K562 (cell line): ENCODE data around the gene SPATA13. TPM values are rescaled to one million over a fixed set of nuclear protein-coding genes. Genes with fewer than 3 reads are reported as not detected.

Source experiments
- ATAC-seq: fragments of 200-7000 bp; cut with Tn5 transposase; 3 replicates; pipeline ENCODE4 v1.9.1; 2020; ENCODE audit warnings: moderate library complexity
- BruUV-seq: library from RNA; stranded (reverse); fragments of 400-500 nt; replicated peaks from 2 replicates; lab custom pipeline; 2021; lab: Mats Ljungman, UMichigan
- CTCF ChIA-PET: fragments of 300-600 bp; formaldehyde crosslinking; extraction: SDS; loops from one replicate; lab custom pipeline; 2021; ENCODE audit warnings: low intra/inter-chr PET ratio; lab: Yijun Ruan, JAX
- POLR2A ChIA-PET: fragments of 300-600, 350-650 bp; sonication (Branson Sonifier 250); formaldehyde crosslinking; extraction: SDS; loops from one replicate; lab custom pipeline; 2021; ENCODE audit warnings: antibody characterized with exemption, inconsistent platforms; lab: Yijun Ruan, JAX
- DNase-seq, 4 experiments: peaks; one replicate each; pipeline versions ENCODE4 v3.0.0 to v3.0.0-alpha.2; 2011 to 2018; ENCODE audit warnings: low spot score in 3 of 4, mixed read lengths in 3 of 4; ENCODE audit errors: extremely low read depth in 1 of 4
- FAIRE-seq: peaks from 2 replicates; lab custom pipeline; 2011; peaks lifted over from hg19 to GRCh38; lab: Jason Lieb, UNC
- H2AFZ ChIP-seq: 2 replicates; pipeline ENCODE4 v1.6.0; 2011; ENCODE audit warnings: low read depth, low read length, control low read depth, inconsistent platforms
- H3K27ac ChIP-seq: fragments of 200-600 bp; 3 replicates; pipeline ENCODE4 v1.8.0; 2011; ENCODE audit warnings: low read depth, mild to moderate bottlenecking, control low read depth, inconsistent platforms, low read length, moderate library complexity, mixed read lengths; ENCODE audit errors: extremely low read depth
- H3K27me3 ChIP-seq, 2 experiments: fragments of 300-600 bp in 1 of 2; 2 replicates in 1 of 2; 3 replicates in 1 of 2; pipeline versions ENCODE4 v1.6.0 to v1.8.0; 2011; ENCODE audit warnings: inconsistent platforms in 2 of 2, low read length in 2 of 2, mild to moderate bottlenecking in 1 of 2, mixed read lengths in 1 of 2, moderate library complexity in 1 of 2; ENCODE audit not compliant: control insufficient read depth in 2 of 2, insufficient read depth in 2 of 2
- H3K36me3 ChIP-seq: fragments of 300-600 bp; 3 replicates; pipeline ENCODE4 v1.8.0; 2011; ENCODE audit warnings: mild to moderate bottlenecking, low read length, inconsistent platforms; ENCODE audit not compliant: control insufficient read depth, insufficient read depth
- H3K4me1 ChIP-seq, 2 experiments: fragments of 200-600 bp in 1 of 2; replicated peaks in 1 of 2; 2 replicates in 1 of 2; 3 replicates in 1 of 2; pipeline versions ENCODE4 v1.5.1 to v1.8.0; 2011; ENCODE audit warnings: inconsistent platforms in 2 of 2, low read length in 2 of 2, mild to moderate bottlenecking in 1 of 2, mixed read lengths in 1 of 2, moderate library complexity in 1 of 2; ENCODE audit not compliant: control insufficient read depth in 2 of 2, insufficient read depth in 2 of 2
- H3K4me2 ChIP-seq: 2 replicates; pipeline ENCODE4 v1.6.1; 2011; ENCODE audit warnings: low read length, control low read depth, inconsistent platforms, mixed read lengths; ENCODE audit not compliant: insufficient read depth
- H3K4me3 ChIP-seq: fragments of 200-600 bp; sonication (generic), shearing (Covaris generic); 2 replicates; pipeline ENCODE4 v1.5.1; 2016; ENCODE audit warnings: control low read depth, inconsistent platforms
- H3K79me2 ChIP-seq: fragments of 200-600 bp; 3 replicates; pipeline ENCODE4 v1.8.0; 2011; ENCODE audit warnings: low read length, inconsistent platforms; ENCODE audit not compliant: control insufficient read depth, insufficient read depth
- H3K9ac ChIP-seq, 2 experiments: 2 replicates each; pipeline versions ENCODE4 v1.6.0 to v1.6.1; 2011; ENCODE audit warnings: low read depth in 2 of 2, low read length in 2 of 2, control low read depth in 1 of 2, inconsistent platforms in 1 of 2, mild to moderate bottlenecking in 1 of 2, mixed read lengths in 1 of 2; ENCODE audit not compliant: insufficient read depth in 1 of 2
- H3K9me1 ChIP-seq: one replicate; pipeline ENCODE4 v1.6.0; 2011; ENCODE audit warnings: inconsistent platforms, mild to moderate bottlenecking, low read length, moderate library complexity; ENCODE audit not compliant: control insufficient read depth, insufficient read depth
- H3K9me3 ChIP-seq: replicated peaks from 2 replicates; pipeline ENCODE4 v1.5.1; 2011; ENCODE audit warnings: low read depth, low read length, inconsistent platforms; ENCODE audit not compliant: control insufficient read depth, insufficient read depth
- H4K20me1 ChIP-seq: replicated peaks from 2 replicates; pipeline ENCODE4 v1.6.1; 2011; ENCODE audit warnings: low read length, inconsistent platforms, mixed read lengths; ENCODE audit not compliant: control insufficient read depth, insufficient read depth
- CREB1 ChIP-seq, 2 experiments: sonication (generic) in 1 of 2; formaldehyde crosslinking in 1 of 2; IDR thresholded peaks; 2 replicates each; pipeline versions ENCODE4 v1.6.1 to v1.8.0; 2012 to 2022; ENCODE audit warnings: inconsistent platforms in 1 of 2, mild to moderate bottlenecking in 1 of 2, missing genetic modification reagents in 1 of 2, moderate library complexity in 1 of 2
- CREBBP ChIP-seq: IDR thresholded peaks from one replicate; pipeline ENCODE4 v1.6.1; 2012; ENCODE audit warnings: low read depth, mild to moderate bottlenecking, control low read depth, inconsistent platforms, low read length
- ESRRB ChIP-seq: fragments of 250-450 bp; sonication (Bioruptor Pico); IDR thresholded peaks from 2 replicates; pipeline ENCODE4 v1.5.0; 2020; ENCODE audit warnings: mild to moderate bottlenecking, moderate library complexity, borderline replicate concordance
- KDM1A ChIP-seq, 2 experiments: fragments of 450-650 bp; IDR thresholded peaks; 2 replicates each; pipeline ENCODE4 v1.6.1; 2016; ENCODE audit warnings: mild to moderate bottlenecking in 2 of 2
- NFIC ChIP-seq: fragments of 450-650 bp; IDR thresholded peaks from 2 replicates; pipeline ENCODE4 v1.6.1; 2017; ENCODE audit warnings: mild to moderate bottlenecking, inconsistent platforms
- TRIM28 ChIP-seq: fragments of 450-650 bp; IDR thresholded peaks from 2 replicates; pipeline ENCODE4 v1.6.1; 2017
- ZNF583 ChIP-seq: fragments of 250-450 bp; sonication (Bioruptor Pico); IDR thresholded peaks from 2 replicates; pipeline ENCODE4 v1.4.0; 2020
- ZNF780A ChIP-seq: fragments of 250-450 bp; sonication (Bioruptor Pico); IDR thresholded peaks from 2 replicates; pipeline ENCODE4 v1.5.0; 2021; ENCODE audit warnings: mild to moderate bottlenecking
- WGBS: fragments of 100-300 bp; shearing (Covaris generic); methylation state at CpG from one replicate; pipeline ENCODE4 v1.1.6; 2016; ENCODE audit warnings: low coverage, mixed read lengths; ENCODE audit not compliant: insufficient coverage; ENCODE audit errors: missing lambda C conversion rate; 5-methylcytosine and 5-hydroxymethylcytosine counted together
- in situ Hi-C: fragments of 300-500 bp; cut with MboI; formaldehyde crosslinking; loops from 4 replicates; pipeline ENCODE4 v1.15.0; 2018; ENCODE audit warnings: inconsistent platforms, mixed read lengths
- intact Hi-C: fragments of 100-400 bp; cut with micrococcal nuclease; formaldehyde crosslinking; loops from 2 replicates; pipeline ENCODE4 v1.14.2; 2022
- polyA plus RNA-seq, 8 experiments: library from polyadenylated mRNA; depleted of rRNA in 4 of 8; stranded (reverse) in 5 of 8; unstranded in 3 of 8; fragments of >200 nt; fragmentation: Nextera tagmentation in 2 of 8; fragmentation: Illumina TruSeq in 1 of 8; extraction: Ambion mirVana in 2 of 8; extraction: Trizol in 1 of 8; gene quantifications; 2 replicates each; pipeline versions ENCODE4 v1.2.1 to v1.2.3, GENCODE V29; 2011 to 2014; ENCODE audit warnings: inconsistent platforms in 1 of 8, missing spikeins in 1 of 8
- total RNA-seq, 7 experiments: library from RNA; depleted of rRNA in 6 of 7; stranded (reverse); fragments of >200 nt in 6 of 7; fragmentation: Illumina TruSeq in 2 of 7; extraction: Trizol in 2 of 7; gene quantifications; 2 replicates each; pipeline versions ENCODE4 v1.2.1 to v1.2.3, GENCODE V29; 2011 to 2021; ENCODE audit warnings: low replicate concordance in 1 of 7

Gene SPATA13
- total and polyA plus RNA-seq, 9 of the 15 experiments (the other 6 are each of a cell fraction or from before 2014, with no cell fraction given): 0.08 to 0.99 (median 0.21) TPM; not detected in 2

DNA sequence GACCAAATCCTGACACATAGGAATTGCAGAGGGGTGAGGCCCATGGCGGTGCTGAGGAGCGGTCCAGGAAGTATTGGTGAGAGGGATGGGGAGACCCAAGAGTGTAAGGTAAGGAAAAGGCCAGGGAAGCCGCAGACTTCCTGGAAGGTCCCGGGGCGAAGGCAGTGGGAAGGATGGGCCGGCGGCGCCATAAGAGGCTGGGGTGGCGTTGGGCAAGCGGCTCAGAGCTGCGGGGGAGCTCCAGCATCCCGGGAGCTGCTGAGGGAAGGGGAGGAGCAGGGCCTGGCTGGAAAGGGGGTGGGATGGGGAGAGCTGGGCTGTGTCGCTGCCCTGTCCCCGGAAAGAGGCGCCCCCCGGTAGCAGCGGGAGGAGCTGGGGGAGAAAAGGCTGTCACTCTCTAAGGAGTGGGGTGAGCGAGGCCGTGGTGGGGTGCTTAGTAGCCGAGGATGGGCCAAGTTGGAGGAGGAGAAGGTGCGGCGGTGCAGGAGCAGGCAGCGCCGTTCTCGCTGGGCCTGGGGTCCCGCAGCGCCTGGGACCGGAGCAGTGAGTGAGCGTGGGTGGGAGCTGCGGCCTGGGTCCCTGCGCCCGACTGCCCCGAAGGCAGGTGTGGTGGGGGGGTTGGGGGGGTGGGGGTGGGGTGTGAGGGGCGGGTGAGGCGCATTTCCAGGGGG, 179.6 kb downstream of the SPATA13 start:
- CTCF ChIA-PET: no interaction called here
- in situ Hi-C loops: no loop called here
- Histone ChIP-seq H3K9ac (no peak overlapping the region), H2AFZ (no peak overlapping the region), H3K4me1 (no peaks in the 10 kb centered on the region), H3K9me3 (no peaks in the 10 kb centered on the region), H3K36me3 (no peaks in the 10 kb centered on the region), H3K79me2 (no peaks in the 10 kb centered on the region), H4K20me1 (no peaks in the 10 kb centered on the region), H3K27me3 (no peaks in the 10 kb centered on the region), H3K4me3 (no peak overlapping the region), H3K27ac (no peak overlapping the region), H3K4me2 (no peak overlapping the region), H3K9me1 (no peaks in the 10 kb centered on the region)
- TF ChIP-seq CREBBP: no peak
- no peak for TF ChIP-seq ESRRB (CRISPR knock-in tag)
- TF ChIP-seq ZNF780A (CRISPR knock-in tag): no peak
- POLR2A ChIA-PET: no interaction called here
- ATAC-seq (no peak), FAIRE-seq (no peak), DNase-seq (no peak)
- no TSS peak for BruUV-seq
- intact Hi-C loops: no loop called here
- WGBS: 2% methylated on average over 9 of the region's 35 CpGs

DNA sequence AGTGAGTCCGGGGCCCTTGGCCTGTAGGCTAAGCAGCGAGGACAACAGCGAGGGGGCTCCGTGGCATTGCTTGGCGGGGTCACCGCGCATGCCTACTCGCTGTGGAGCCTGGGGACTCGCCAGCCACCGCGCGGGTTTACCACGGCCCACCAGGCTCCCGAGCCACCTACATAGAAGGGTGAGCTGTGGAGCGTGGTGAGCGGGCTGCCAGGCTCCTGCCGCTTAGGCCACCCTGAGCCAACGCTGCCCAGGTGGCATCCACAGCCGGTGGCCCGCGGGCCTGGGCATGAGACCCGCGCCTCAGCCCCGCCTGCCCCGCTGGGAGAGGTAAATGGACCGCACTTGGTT, 180.1 kb downstream of the SPATA13 start:
- WGBS: 13% methylated on average over 6 of the region's 26 CpGs
- intact Hi-C loops: no loop called here
- no peaks in the 10 kb centered on the region for H3K9me1 ChIP-seq

More for the DNA sequence above, 180.1 kb downstream of the SPATA13 start:
- no peak for FAIRE-seq
- no peak for TF ChIP-seq TRIM28
- TF ChIP-seq NFIC: no peak
- TF ChIP-seq ZNF583 (CRISPR knock-in tag): no peak
- TF ChIP-seq CREB1 (IDR thresholded peaks at IDR 0.05): no peak
- TF ChIP-seq CREB1 (CRISPR knock-in tag; IDR thresholded peaks at IDR 0.05): no peak
- TF ChIP-seq KDM1A (IDR thresholded peaks at IDR 0.05): no peak
- TF ChIP-seq, all 486 proteins: peak for 0
- no peaks in the 10 kb centered on the region for H3K4me1 ChIP-seq
- no peak overlapping the region for H3K9ac ChIP-seq
- H3K4me2 ChIP-seq: no peak overlapping the region
- no peaks in the 10 kb centered on the region for H4K20me1 ChIP-seq
- H3K36me3 ChIP-seq: no peaks in the 10 kb centered on the region
- H3K27me3 ChIP-seq: no peaks in the 10 kb centered on the region
- POLR2A ChIA-PET: no interaction called here
- DNase-seq: no peak
- CTCF ChIA-PET: no interaction called here
- H3K27ac ChIP-seq: no peak overlapping the region
- no peak overlapping the region for H3K4me3 ChIP-seq
- H3K9me3 ChIP-seq: no peaks in the 10 kb centered on the region
- BruUV-seq: no TSS peak
- no peak for ATAC-seq
- in situ Hi-C loops: no loop called here
- H2AFZ ChIP-seq: no peak overlapping the region
- H3K79me2 ChIP-seq: no peaks in the 10 kb centered on the region
